CD4-positive, alpha-beta T cell (primary cell): ENCODE results near the gene BMPR1A. TPM values are rescaled to one million over a fixed set of nuclear protein-coding genes. Genes with fewer than 3 reads are reported as not detected.

Source experiments
- ATAC-seq: fragments of 200-7000 bp; cut with Tn5 transposase; one replicate; pipeline ENCODE4 v1.10.0; 2022; ENCODE audit warnings: mild to moderate bottlenecking; ENCODE audit not compliant: poor library complexity
- CTCF ChIA-PET: fragments of 350-600 bp; sonication (Branson Sonifier 250); formaldehyde crosslinking; loops from one replicate; lab custom pipeline; 2021; ENCODE audit warnings: antibody characterized with exemption, inconsistent platforms; lab: Charles Lee
- POLR2A ChIA-PET: fragments of 350-600 bp; sonication (Branson Sonifier 250); formaldehyde crosslinking; loops from one replicate; lab custom pipeline; 2021; ENCODE audit warnings: antibody characterized with exemption, inconsistent platforms; lab: Charles Lee
- DNase-seq, 14 experiments: peaks; one replicate each; pipeline ENCODE4 v3.0.0-alpha.2; 2013 to 2020; ENCODE audit warnings: mixed read lengths in 2 of 14
- H3K27ac ChIP-seq, 2 donors: one replicate each; pipeline versions ENCODE4 v1.5.1 to v1.7.0; 2013; ENCODE audit warnings: low read length in 2 of 2, low read depth in 1 of 2, mild to moderate bottlenecking in 1 of 2
- H3K27me3 ChIP-seq, 2 experiments: 1 replicate in 1 of 2; 2 replicates in 1 of 2; pipeline versions ENCODE4 v1.6.1 to v1.7.0; 2013; ENCODE audit warnings: low read length in 2 of 2, control low read depth in 1 of 2, mild to moderate bottlenecking in 1 of 2, moderate library complexity in 1 of 2; ENCODE audit not compliant: insufficient read depth in 2 of 2, control insufficient read depth in 1 of 2
- H3K36me3 ChIP-seq: one replicate; pipeline ENCODE4 v1.6.1; 2013; ENCODE audit warnings: low read length, control low read depth; ENCODE audit not compliant: insufficient read depth
- H3K4me1 ChIP-seq: one replicate; pipeline ENCODE4 v1.6.1; 2013; ENCODE audit warnings: low read length, control low read depth; ENCODE audit not compliant: insufficient read depth
- H3K4me3 ChIP-seq: one replicate; pipeline ENCODE4 v1.5.1; 2013; ENCODE audit warnings: mild to moderate bottlenecking, low read length, moderate library complexity
- H3K9me3 ChIP-seq, 2 experiments: 1 replicate in 1 of 2; 2 replicates in 1 of 2; pipeline versions ENCODE4 v1.6.1 to v1.7.0; 2013; ENCODE audit warnings: low read length in 2 of 2, mild to moderate bottlenecking in 2 of 2, control low read depth in 1 of 2, moderate library complexity in 1 of 2; ENCODE audit not compliant: control insufficient read depth in 1 of 2, insufficient read depth in 1 of 2
- H3K27ac Mint-ChIP-seq: one replicate; pipeline ENCODE4 v1.8.0; 2020; ENCODE audit warnings: mixed read lengths
- H3K27me3 Mint-ChIP-seq: one replicate; pipeline ENCODE4 v1.8.0; 2021; ENCODE audit warnings: mixed read lengths
- H3K36me3 Mint-ChIP-seq: one replicate; pipeline ENCODE4 v1.8.0; 2021; ENCODE audit warnings: low read depth, mixed read lengths
- H3K4me1 Mint-ChIP-seq: one replicate; pipeline ENCODE4 v1.8.0; 2021; ENCODE audit warnings: low read depth, mixed read lengths
- H3K4me3 Mint-ChIP-seq: one replicate; pipeline ENCODE4 v1.8.0; 2020; ENCODE audit warnings: mild to moderate bottlenecking, mixed read lengths
- H3K9me3 Mint-ChIP-seq: one replicate; pipeline ENCODE4 v1.8.0; 2020; ENCODE audit warnings: mixed read lengths
- intact Hi-C, 2 experiments: fragments of 100-400 bp; cut with DNase I in 1 of 2; cut with micrococcal nuclease in 1 of 2; formaldehyde crosslinking; loops; one replicate each; pipeline versions ENCODE4 v1.15.1 to v1.9.0; 2023 to 2025; cut with DNase I, micrococcal nuclease
- total RNA-seq, 174 experiments: library from RNA in 2 of 174; stranded (reverse) in 2 of 174; gene quantifications; one replicate each; pipeline ENCODE4 v1.2.3 and lab custom pipeline; 2021 to 2026
- TF ChIP-seq, protein P1 (sequence below): fragments of 200-600 bp; IDR thresholded peaks from one replicate; pipeline ENCODE4 v1.8.0; 2022; ENCODE audit warnings: antibody characterized with exemption, mild to moderate bottlenecking

Gene BMPR1A
- total RNA-seq, 2 experiments from 2014 or later, result 1.9 to 2.6 TPM

DNA sequence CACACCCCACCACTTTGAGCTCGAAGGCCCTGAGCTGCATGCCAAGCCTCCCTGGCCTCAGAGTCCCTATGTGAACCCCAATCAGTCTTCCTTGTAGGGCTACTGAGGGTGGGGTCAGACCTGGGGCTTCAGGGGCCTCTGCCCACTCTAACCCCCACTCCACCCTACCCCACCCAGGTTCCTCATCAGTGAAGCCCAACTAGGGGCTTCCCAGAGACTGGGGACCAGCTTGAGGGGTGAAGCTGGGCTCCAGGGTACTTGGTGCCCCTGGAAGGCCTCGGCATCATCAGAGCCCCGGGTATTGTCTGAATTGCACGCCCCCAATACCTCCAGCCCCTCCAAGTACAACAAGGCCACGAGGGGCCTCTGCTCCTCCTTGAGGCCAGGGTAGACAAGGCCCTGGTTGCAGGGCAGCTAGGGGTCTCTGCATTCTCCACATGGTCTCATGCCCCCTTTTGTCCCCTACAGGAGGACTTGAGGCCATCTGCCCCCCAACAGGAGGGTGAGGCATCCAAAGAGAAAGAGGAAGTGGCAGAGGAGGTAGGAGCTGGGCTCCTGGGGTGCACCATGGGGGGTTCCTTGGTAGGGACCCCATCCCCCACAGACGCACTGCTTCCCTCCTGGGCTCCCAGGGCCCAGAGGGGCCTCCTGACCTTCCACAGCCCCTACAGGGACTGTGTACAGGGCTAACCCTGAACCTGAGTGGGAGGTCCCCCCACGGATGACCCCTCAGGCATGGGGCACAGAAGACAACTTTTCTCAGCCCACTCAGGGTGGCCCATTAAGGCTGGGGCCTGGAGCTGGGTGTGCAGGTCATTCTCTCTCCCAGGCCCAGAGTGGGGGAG, 205.9 kb downstream of the BMPR1A start:
- DNase-seq (peak in 1 of 14 experiments; percentile 29), ATAC-seq (no peak)
- peaks cover 42% of the 10 kb centered on the region for H3K4me1 ChIP-seq
- no peak overlapping the region for H3K4me3 Mint-ChIP-seq
- peaks cover 18% of the 10 kb centered on the region for H3K4me1 Mint-ChIP-seq
- H3K27me3 Mint-ChIP-seq, result peaks cover 3% of the 10 kb centered on the region
- H3K9me3 Mint-ChIP-seq, result no peaks in the 10 kb centered on the region
- CTCF ChIA-PET, result no interaction called here
- H3K36me3 Mint-ChIP-seq, result no peaks in the 10 kb centered on the region
- H3K4me3 ChIP-seq, result no peak overlapping the region
- intact Hi-C loops, result loop anchor here (10.0 kb wide), 2 partner anchors 278 to 558 kb away; no protein-coding TSS in a partner anchor
- no peaks in the 10 kb centered on the region for H3K9me3 ChIP-seq
- no peaks in the 10 kb centered on the region for H3K36me3 ChIP-seq
- TF ChIP-seq, protein P1, sequence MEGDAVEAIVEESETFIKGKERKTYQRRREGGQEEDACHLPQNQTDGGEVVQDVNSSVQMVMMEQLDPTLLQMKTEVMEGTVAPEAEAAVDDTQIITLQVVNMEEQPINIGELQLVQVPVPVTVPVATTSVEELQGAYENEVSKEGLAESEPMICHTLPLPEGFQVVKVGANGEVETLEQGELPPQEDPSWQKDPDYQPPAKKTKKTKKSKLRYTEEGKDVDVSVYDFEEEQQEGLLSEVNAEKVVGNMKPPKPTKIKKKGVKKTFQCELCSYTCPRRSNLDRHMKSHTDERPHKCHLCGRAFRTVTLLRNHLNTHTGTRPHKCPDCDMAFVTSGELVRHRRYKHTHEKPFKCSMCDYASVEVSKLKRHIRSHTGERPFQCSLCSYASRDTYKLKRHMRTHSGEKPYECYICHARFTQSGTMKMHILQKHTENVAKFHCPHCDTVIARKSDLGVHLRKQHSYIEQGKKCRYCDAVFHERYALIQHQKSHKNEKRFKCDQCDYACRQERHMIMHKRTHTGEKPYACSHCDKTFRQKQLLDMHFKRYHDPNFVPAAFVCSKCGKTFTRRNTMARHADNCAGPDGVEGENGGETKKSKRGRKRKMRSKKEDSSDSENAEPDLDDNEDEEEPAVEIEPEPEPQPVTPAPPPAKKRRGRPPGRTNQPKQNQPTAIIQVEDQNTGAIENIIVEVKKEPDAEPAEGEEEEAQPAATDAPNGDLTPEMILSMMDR, result no peak
- no peak overlapping the region for H3K27ac Mint-ChIP-seq
- no peak overlapping the region for H3K27ac ChIP-seq
- H3K27me3 ChIP-seq, result no peaks in the 10 kb centered on the region
- POLR2A ChIA-PET, result interaction anchor here (0.7 kb wide), 1 partner anchor 26 kb away, joined by 3 read pairs; no protein-coding TSS in a partner anchor

DNA sequence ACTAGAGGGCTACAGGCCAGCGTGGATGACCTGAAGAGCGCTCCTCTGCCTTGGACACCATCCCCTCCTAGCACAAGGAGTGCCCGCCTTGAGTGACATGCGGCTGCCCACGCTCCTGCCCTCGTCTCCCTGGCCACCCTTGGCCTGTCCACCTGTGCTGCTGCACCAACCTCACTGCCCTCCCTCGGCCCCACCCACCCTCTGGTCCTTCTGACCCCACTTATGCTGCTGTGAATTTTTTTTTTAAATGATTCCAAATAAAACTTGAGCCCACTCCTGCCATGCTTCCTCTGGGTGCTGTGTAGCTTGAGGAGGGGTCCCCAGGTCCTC, 206.5 kb downstream of the BMPR1A start:
- peaks cover 18% of the 10 kb centered on the region for H3K4me1 Mint-ChIP-seq
- DNase-seq, result peak in 1 of 14 experiments; percentile 9
- no peak overlapping the region for H3K4me3 Mint-ChIP-seq
- Histone ChIP-seq H3K4me1 (peaks cover 43% of the 10 kb centered on the region), H3K9me3 (no peaks in the 10 kb centered on the region), H3K36me3 (no peaks in the 10 kb centered on the region), H3K27ac (no peak overlapping the region), H3K4me3 (no peak overlapping the region), H3K27me3 (no peaks in the 10 kb centered on the region)
- intact Hi-C loops, result loop anchor here (10.0 kb wide), 2 partner anchors 278 to 558 kb away; no protein-coding TSS in a partner anchor
- peaks cover 3% of the 10 kb centered on the region for H3K27me3 Mint-ChIP-seq
- H3K27ac Mint-ChIP-seq, result no peak overlapping the region
- H3K9me3 Mint-ChIP-seq, result no peaks in the 10 kb centered on the region
- ChIA-PET CTCF (no interaction called here), POLR2A (interaction anchor here (0.7 kb wide), 1 partner anchor 26 kb away, joined by 3 read pairs; no protein-coding TSS in a partner anchor)
- no peak for ATAC-seq
- H3K36me3 Mint-ChIP-seq, result no peaks in the 10 kb centered on the region
- TF ChIP-seq, protein P1, result no peak

DNA sequence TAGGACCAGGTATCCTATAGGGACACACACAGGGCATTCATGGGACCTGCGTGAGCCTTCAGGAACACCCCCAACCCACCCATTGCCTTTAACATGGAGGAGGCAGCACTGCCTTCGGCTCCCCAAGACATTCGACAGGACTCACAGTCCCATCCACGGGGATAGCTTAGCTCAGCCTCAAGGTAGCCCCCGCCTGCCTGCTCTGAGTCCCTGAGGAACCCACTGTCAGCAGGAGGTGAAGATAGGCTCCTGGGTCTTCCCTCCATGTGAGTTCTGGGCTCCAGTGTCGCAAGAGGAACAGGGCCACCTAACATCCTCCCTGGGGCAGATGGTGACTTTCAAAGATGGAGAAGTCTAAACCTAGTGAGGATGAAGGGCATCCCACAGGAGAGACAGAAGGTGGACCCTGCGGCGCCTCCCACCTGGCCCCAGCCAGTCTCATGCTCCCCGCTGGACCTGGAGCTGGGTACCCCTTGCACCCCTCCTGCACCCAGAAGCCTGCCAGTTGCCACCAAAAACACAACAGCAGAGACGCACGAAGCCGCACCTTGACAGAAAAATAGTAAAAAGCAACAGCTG, 207.0 kb downstream of the BMPR1A start:
- Mint-ChIP-seq H3K4me3 (no peak overlapping the region), H3K27ac (no peak overlapping the region), H3K36me3 (no peaks in the 10 kb centered on the region), H3K27me3 (peaks cover 3% of the 10 kb centered on the region), H3K4me1 (peaks cover 18% of the 10 kb centered on the region), H3K9me3 (no peaks in the 10 kb centered on the region)
- no peak overlapping the region for H3K4me3 ChIP-seq
- H3K27me3 ChIP-seq, result no peaks in the 10 kb centered on the region
- H3K9me3 ChIP-seq, result no peaks in the 10 kb centered on the region
- no peaks in the 10 kb centered on the region for H3K36me3 ChIP-seq
- ATAC-seq (no peak), DNase-seq (peak in 1 of 14 experiments; percentile 31)
- intact Hi-C loops, result loop anchor here (10.0 kb wide), 2 partner anchors 279 to 559 kb away; no protein-coding TSS in a partner anchor
- TF ChIP-seq, protein P1, result no peak
- peaks cover 47% of the 10 kb centered on the region for H3K4me1 ChIP-seq
- POLR2A ChIA-PET, result no interaction called here
- CTCF ChIA-PET, result no interaction called here
- H3K27ac ChIP-seq, result no peak overlapping the region
